Nephron (organoid): ENCODE results near the gene PLD1.

Source experiments
- H3K27ac Mint-ChIP-seq, 3 experiments: 2 replicates each; pipeline ENCODE4 v1.8.0; 2020; ENCODE audit warnings: mixed read lengths in 3 of 3, mild to moderate bottlenecking in 2 of 3, moderate library complexity in 1 of 3
- H3K27me3 Mint-ChIP-seq: 2 replicates; pipeline ENCODE4 v1.8.0; 2021; ENCODE audit warnings: low read depth, mild to moderate bottlenecking, moderate library complexity, mixed read lengths
- H3K36me3 Mint-ChIP-seq: 2 replicates; pipeline ENCODE4 v1.8.0; 2020; ENCODE audit warnings: low read depth, mixed read lengths
- H3K4me1 Mint-ChIP-seq: 2 replicates; pipeline ENCODE4 v1.8.0; 2020; ENCODE audit warnings: mixed read lengths
- H3K4me3 Mint-ChIP-seq, 3 experiments: 2 replicates each; pipeline ENCODE4 v1.8.0; 2020; ENCODE audit warnings: mild to moderate bottlenecking in 3 of 3, mixed read lengths in 3 of 3, moderate library complexity in 2 of 3
- H3K9me3 Mint-ChIP-seq: 2 replicates; pipeline ENCODE4 v1.8.0; 2020; ENCODE audit warnings: mixed read lengths
- TF ChIP-seq, protein P1 (sequence below), 3 experiments: fragments of 200-600 bp; sonication (generic); IDR thresholded peaks; one replicate each; pipeline ENCODE4 v1.5.0; 2021; ENCODE audit warnings: antibody characterized with exemption in 3 of 3; ENCODE audit not compliant: unreplicated experiment in 3 of 3

PLD1 gene

DNA sequence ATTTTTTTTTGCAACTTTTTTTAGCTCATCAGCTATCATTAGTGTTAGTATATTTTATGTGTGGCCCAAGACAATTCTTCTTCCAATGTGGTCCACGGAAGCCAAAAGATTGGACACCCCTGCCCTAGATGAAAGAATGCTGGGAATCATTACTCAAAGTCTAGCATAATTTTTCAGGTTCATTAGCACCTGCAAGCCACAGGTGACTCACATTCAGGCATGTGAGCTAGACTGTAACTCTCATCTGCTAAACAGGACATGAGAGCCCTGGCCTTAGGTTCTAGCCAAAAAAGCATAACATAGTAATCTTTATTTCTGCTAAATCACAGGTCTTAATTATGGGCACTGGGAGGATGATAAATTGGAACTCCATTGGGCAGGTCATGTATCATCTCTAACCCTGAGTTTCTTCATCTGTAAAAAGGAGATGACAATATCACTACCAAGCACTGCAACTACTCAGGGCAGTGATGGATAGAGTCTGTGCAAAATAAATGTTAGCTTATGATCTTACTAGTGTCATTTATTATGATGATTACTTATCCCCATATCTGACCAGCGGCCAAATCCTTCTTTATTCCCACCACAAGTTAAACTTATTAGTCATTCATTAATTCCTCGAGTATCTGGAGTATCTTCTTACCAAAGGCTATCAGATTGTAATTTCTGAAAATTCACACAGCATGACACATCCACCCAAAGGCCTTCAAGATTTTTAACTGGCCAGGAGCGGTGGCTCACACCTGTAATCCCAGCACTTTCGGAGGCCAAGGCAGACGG is 125.0 kb downstream of the PLD1 start:
- H3K27ac Mint-ChIP-seq = no peak overlapping the region
- H3K27me3 Mint-ChIP-seq = no peaks in the 10 kb centered on the region
- H3K4me1 Mint-ChIP-seq = peaks cover 23% of the 10 kb centered on the region
- TF ChIP-seq, protein P1, sequence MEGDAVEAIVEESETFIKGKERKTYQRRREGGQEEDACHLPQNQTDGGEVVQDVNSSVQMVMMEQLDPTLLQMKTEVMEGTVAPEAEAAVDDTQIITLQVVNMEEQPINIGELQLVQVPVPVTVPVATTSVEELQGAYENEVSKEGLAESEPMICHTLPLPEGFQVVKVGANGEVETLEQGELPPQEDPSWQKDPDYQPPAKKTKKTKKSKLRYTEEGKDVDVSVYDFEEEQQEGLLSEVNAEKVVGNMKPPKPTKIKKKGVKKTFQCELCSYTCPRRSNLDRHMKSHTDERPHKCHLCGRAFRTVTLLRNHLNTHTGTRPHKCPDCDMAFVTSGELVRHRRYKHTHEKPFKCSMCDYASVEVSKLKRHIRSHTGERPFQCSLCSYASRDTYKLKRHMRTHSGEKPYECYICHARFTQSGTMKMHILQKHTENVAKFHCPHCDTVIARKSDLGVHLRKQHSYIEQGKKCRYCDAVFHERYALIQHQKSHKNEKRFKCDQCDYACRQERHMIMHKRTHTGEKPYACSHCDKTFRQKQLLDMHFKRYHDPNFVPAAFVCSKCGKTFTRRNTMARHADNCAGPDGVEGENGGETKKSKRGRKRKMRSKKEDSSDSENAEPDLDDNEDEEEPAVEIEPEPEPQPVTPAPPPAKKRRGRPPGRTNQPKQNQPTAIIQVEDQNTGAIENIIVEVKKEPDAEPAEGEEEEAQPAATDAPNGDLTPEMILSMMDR (IDR thresholded peaks at IDR 0.05; ENCODE audit: unreplicated experiment in 3 of 3) = no peak
- peaks cover 11% of the 10 kb centered on the region for H3K36me3 Mint-ChIP-seq
- no peaks in the 10 kb centered on the region for H3K9me3 Mint-ChIP-seq
- no peak overlapping the region for H3K4me3 Mint-ChIP-seq

DNA sequence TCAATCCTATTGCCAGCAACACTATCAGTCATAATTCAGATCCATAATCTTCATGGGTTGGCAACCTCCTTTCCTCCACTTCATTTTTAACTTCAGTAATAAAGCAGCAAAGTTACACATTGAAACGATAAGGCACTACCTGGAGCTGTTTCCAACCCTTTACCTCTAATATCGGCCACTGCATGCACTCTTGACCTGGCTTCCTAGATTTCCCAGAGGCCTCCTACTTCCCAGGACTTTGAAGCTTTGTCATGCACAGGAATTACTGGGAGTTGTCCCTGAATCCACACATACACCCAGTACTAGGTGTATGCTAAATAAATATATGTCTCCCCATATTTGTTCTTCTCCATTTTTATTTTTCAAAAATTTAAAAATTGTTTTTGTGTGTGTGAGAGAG is 126.1 kb downstream of the PLD1 start:
- Mint-ChIP-seq H3K4me1 (peaks cover 23% of the 10 kb centered on the region), H3K9me3 (no peaks in the 10 kb centered on the region), H3K27ac (no peak overlapping the region), H3K36me3 (peaks cover 9% of the 10 kb centered on the region), H3K27me3 (no peaks in the 10 kb centered on the region), H3K4me3 (no peak overlapping the region)
- TF ChIP-seq, protein P1 (IDR thresholded peaks at IDR 0.05; ENCODE audit: unreplicated experiment in 3 of 3) = no peak

DNA sequence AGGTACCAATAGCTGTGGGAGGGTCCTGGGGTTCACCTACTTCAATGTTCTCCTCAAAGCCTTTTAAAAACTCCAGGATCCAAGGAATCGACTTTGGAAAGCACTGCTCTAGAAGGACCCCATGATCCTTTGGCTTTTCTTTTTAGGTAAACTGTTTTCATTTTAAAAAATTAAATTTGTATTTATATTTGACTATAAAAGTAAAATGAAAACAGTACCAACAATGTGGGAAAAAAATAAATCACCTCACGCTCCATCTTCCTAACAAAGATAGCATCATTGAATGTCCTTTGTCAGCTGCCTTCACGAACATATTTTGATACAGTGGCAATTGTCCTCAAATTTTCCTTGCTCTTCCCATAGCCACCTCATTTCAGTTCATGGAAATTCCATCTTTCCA is 127.5 kb downstream of the PLD1 start:
- Mint-ChIP-seq H3K9me3 (no peaks in the 10 kb centered on the region), H3K27ac (no peak overlapping the region), H3K36me3 (peaks cover 9% of the 10 kb centered on the region), H3K27me3 (no peaks in the 10 kb centered on the region), H3K4me3 (no peak overlapping the region), H3K4me1 (peaks cover 14% of the 10 kb centered on the region)
- TF ChIP-seq, protein P1 (IDR thresholded peaks at IDR 0.05; ENCODE audit: unreplicated experiment in 3 of 3) = no peak

DNA sequence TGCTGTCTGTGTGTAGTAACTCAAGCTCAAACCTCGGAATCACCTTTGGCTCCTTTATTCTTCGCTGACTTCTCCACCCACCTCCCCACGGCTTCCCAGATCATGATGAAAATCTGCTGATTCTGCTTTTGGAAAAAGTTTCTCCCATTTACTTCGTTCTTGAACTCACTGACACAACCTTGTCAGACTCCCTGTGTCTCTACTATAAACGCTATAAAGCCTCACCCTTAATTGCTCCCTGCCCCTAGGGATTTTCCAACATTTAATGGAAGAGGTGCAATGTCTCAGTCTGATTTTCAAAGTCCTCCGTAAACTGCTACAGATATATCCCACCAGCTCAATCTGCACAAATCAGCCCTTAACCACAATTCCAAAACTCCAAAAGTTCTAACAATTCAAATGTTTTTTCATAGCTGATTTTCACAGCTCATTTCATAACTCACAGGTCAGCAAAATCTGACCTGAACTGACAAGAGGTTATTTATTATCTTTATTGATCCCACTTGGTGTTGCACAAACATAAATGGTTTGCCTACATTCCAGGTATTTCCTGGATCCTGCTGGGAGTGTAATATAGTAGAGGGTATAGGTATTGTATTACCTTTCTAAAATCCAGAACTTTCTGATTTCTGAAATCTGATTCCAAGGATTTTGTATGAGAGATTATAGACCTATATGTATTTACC is 129.4 kb downstream of the PLD1 start:
- H3K4me1 Mint-ChIP-seq = peaks cover 6% of the 10 kb centered on the region
- H3K9me3 Mint-ChIP-seq = no peaks in the 10 kb centered on the region
- H3K27me3 Mint-ChIP-seq = no peaks in the 10 kb centered on the region
- no peak overlapping the region for H3K4me3 Mint-ChIP-seq
- TF ChIP-seq, protein P1 (IDR thresholded peaks at IDR 0.05; ENCODE audit: unreplicated experiment in 3 of 3) = no peak
- peak overlapping the region; percentile 4 to 36 (median 4) for H3K27ac Mint-ChIP-seq
- peaks cover 10% of the 10 kb centered on the region for H3K36me3 Mint-ChIP-seq

DNA sequence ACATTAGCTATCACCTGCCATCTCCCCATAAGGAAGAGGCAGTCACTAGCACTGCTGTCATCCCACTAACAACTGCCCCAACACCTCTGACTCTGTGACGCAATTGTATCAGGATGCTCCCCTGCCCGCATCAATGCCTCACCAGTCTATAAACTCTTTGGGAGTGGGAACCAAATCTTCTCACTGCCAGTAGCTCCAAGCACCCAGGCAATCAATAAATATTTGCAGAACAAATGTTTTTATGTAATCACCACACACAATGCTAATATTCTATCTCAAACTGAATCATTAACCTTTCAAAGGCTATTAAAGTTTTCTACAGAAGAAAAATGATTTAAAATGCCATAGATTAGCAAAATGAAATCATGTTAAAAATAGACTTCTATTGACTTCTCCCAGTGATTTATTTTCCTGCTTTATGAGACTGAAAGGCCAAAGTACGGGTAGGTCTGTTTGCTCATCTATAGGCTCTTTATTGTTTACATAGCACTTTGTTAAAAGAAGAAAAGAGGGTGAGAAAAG is 131.3 kb downstream of the PLD1 start:
- Mint-ChIP-seq H3K27ac (peak overlapping the region in 1 of 3 experiments; percentile 7), H3K4me3 (no peak overlapping the region), H3K36me3 (peaks cover 9% of the 10 kb centered on the region), H3K9me3 (no peaks in the 10 kb centered on the region), H3K4me1 (peaks cover 6% of the 10 kb centered on the region), H3K27me3 (no peaks in the 10 kb centered on the region)
- TF ChIP-seq, protein P1 (IDR thresholded peaks at IDR 0.05; ENCODE audit: unreplicated experiment in 3 of 3) = no peak
